GM23338 (cell line): Measurements from ENCODE around the gene KLHL26. TPM values are rescaled to one million over a fixed set of nuclear protein-coding genes. Genes with fewer than 3 reads are reported as not detected.

ENCODE experiments used
- ATAC-seq: fragments of 200-7000 bp; cut with Tn5 transposase; 3 replicates; pipeline ENCODE4 v1.9.1; 2020
- DNase-seq: peaks from one replicate; pipeline ENCODE4 v3.0.0-alpha.2; 2015; ENCODE audit warnings: low spot score
- H2AFZ ChIP-seq: fragments of 200-600 bp; sonication (generic); 2 replicates; pipeline ENCODE4 v1.8.0; 2016; ENCODE audit warnings: antibody characterized with exemption, mild to moderate bottlenecking, moderate library complexity
- H3F3A ChIP-seq: fragments of 200-600 bp; sonication (generic); replicated peaks from 2 replicates; pipeline ENCODE4 v1.8.0; 2017; ENCODE audit warnings: antibody characterized with exemption, mixed run types, low read depth
- H3K27ac ChIP-seq: fragments of 200-600 bp; sonication (generic); 2 replicates; pipeline ENCODE4 v1.6.1; 2016; ENCODE audit warnings: low read depth
- H3K27me3 ChIP-seq: fragments of 200-600 bp; sonication (generic); 2 replicates; pipeline ENCODE4 v1.8.0; 2016; ENCODE audit warnings: mild to moderate bottlenecking, mixed run types, moderate library complexity; ENCODE audit not compliant: insufficient read depth
- H3K36me3 ChIP-seq: fragments of 200-600 bp; sonication (generic); 2 replicates; pipeline ENCODE4 v1.8.0; 2016; ENCODE audit warnings: mild to moderate bottlenecking; ENCODE audit not compliant: insufficient read depth
- H3K4me1 ChIP-seq: fragments of 200-600 bp; sonication (generic); 2 replicates; pipeline ENCODE4 v1.8.0; 2016; ENCODE audit warnings: mild to moderate bottlenecking, moderate library complexity; ENCODE audit not compliant: insufficient read depth
- H3K4me2 ChIP-seq: fragments of 200-600 bp; sonication (generic); 2 replicates; pipeline ENCODE4 v1.7.1; 2017; ENCODE audit warnings: mixed run types
- H3K4me3 ChIP-seq: fragments of 200-600 bp; sonication (generic); 2 replicates; pipeline ENCODE4 v1.6.1; 2016; ENCODE audit warnings: mixed run types
- H3K79me2 ChIP-seq: fragments of 200-600 bp; sonication (generic); replicated peaks from 2 replicates; pipeline ENCODE4 v1.8.0; 2017; ENCODE audit warnings: mild to moderate bottlenecking; ENCODE audit not compliant: insufficient read depth
- H3K9me2 ChIP-seq: fragments of 200-600 bp; sonication (generic); 2 replicates; pipeline ENCODE4 v1.8.0; 2017; ENCODE audit not compliant: insufficient read depth
- H4K20me1 ChIP-seq: fragments of 200-600 bp; sonication (generic); replicated peaks from 2 replicates; pipeline ENCODE4 v1.8.0; 2017; ENCODE audit warnings: mild to moderate bottlenecking; ENCODE audit not compliant: insufficient read depth
- H3K27ac Mint-ChIP-seq: 2 replicates; pipeline ENCODE4 v1.8.0; 2020; ENCODE audit warnings: inconsistent platforms, mild to moderate bottlenecking, moderate library complexity, mixed read lengths
- H3K27me3 Mint-ChIP-seq: 3 replicates; pipeline ENCODE4 v1.8.0; 2022; ENCODE audit warnings: low read depth, mild to moderate bottlenecking, moderate library complexity, mixed read lengths, inconsistent platforms; ENCODE audit not compliant: insufficient read depth, poor library complexity
- H3K36me3 Mint-ChIP-seq: 3 replicates; pipeline ENCODE4 v1.8.0; 2021; ENCODE audit warnings: low read depth, mild to moderate bottlenecking, inconsistent platforms, moderate library complexity, mixed read lengths
- H3K4me1 Mint-ChIP-seq: 3 replicates; pipeline ENCODE4 v1.8.0; 2020; ENCODE audit warnings: mild to moderate bottlenecking, inconsistent platforms, mixed read lengths
- H3K4me3 Mint-ChIP-seq: 3 replicates; pipeline ENCODE4 v1.8.0; 2021; ENCODE audit warnings: moderate library complexity, mild to moderate bottlenecking, inconsistent platforms, mixed read lengths
- H3K9me3 Mint-ChIP-seq: 3 replicates; pipeline ENCODE4 v1.8.0; 2020; ENCODE audit warnings: moderate library complexity, mild to moderate bottlenecking, inconsistent platforms, mixed read lengths
- EZH2 ChIP-seq: fragments of 200-600 bp; sonication (generic); IDR thresholded peaks from one replicate; pipeline ENCODE4 v1.8.0; 2017; ENCODE audit warnings: antibody characterized with exemption, mild to moderate bottlenecking, low read depth; ENCODE audit not compliant: unreplicated experiment
- EZH2phosphoT487 ChIP-seq: fragments of 200-600 bp; sonication (generic); IDR thresholded peaks from one replicate; pipeline ENCODE4 v1.8.1; 2018; ENCODE audit warnings: antibody characterized with exemption; ENCODE audit not compliant: unreplicated experiment
- JUNB ChIP-seq: IDR thresholded peaks from one replicate; pipeline ENCODE4 v1.6.1; 2016; ENCODE audit warnings: antibody characterized with exemption; ENCODE audit not compliant: unreplicated experiment
- NANOG ChIP-seq: IDR thresholded peaks from 2 replicates; pipeline ENCODE4 v1.6.1; 2016; ENCODE audit warnings: antibody characterized with exemption, borderline replicate concordance
- POLR2AphosphoS5 ChIP-seq: IDR thresholded peaks from 2 replicates; pipeline ENCODE4 v1.6.1; 2016; ENCODE audit warnings: antibody characterized with exemption, low read depth
- REST ChIP-seq: IDR thresholded peaks from one replicate; pipeline ENCODE4 v1.6.1; 2018; ENCODE audit warnings: antibody characterized with exemption; ENCODE audit not compliant: unreplicated experiment
- STAT1 ChIP-seq: IDR thresholded peaks from one replicate; pipeline ENCODE4 v1.6.1; 2016; ENCODE audit warnings: antibody characterized with exemption; ENCODE audit not compliant: unreplicated experiment
- ZNF114 ChIP-seq: fragments of 250-450 bp; sonication (Bioruptor Pico); IDR thresholded peaks from 2 replicates; pipeline ENCODE4 v1.5.0; 2020; ENCODE audit warnings: mild to moderate bottlenecking, moderate library complexity
- ZNF331 ChIP-seq: fragments of 250-450 bp; sonication (Bioruptor Pico); IDR thresholded peaks from 2 replicates; pipeline ENCODE4 v1.5.0; 2020; ENCODE audit warnings: low read depth, mild to moderate bottlenecking, moderate library complexity
- ZNF462 ChIP-seq: fragments of 250-450 bp; sonication (Bioruptor Pico); IDR thresholded peaks from 2 replicates; pipeline ENCODE4 v1.5.0; 2020; ENCODE audit warnings: mild to moderate bottlenecking, moderate library complexity
- polyA plus RNA-seq: library from polyadenylated mRNA; unstranded; fragments of >200 nt; fragmentation: Nextera tagmentation; extraction: Ambion mirVana; gene quantifications from 2 replicates; pipeline ENCODE4 v1.2.1, GENCODE V29; 2016
- total RNA-seq: library from RNA; depleted of rRNA; stranded (reverse); fragments of >200 nt; shearing (Covaris generic); gene quantifications from 2 replicates; pipeline ENCODE4 v1.2.3, GENCODE V29; 2014

Gene KLHL26
- total and polyA plus RNA-seq, 2 experiments from 2014 or later: 3.6 to 11.2 TPM

- Mint-ChIP-seq H3K9me3 (no peaks in the 10 kb centered on the region), H3K4me1 (peaks cover 6% of the 10 kb centered on the region; the same call in 2 of the 3 replicates), H3K27ac (no peak overlapping the region), H3K36me3 (no peaks in the 10 kb centered on the region; the same call in 2 of the 3 replicates), H3K27me3 (peaks cover 15% of the 10 kb centered on the region), H3K4me3 (no peak overlapping the region)
- ATAC-seq (no peak), DNase-seq (no peak)
- Histone ChIP-seq H4K20me1 (no peaks in the 10 kb centered on the region; the same call in 1 of the 2 replicates), H3K27me3 (no peaks in the 10 kb centered on the region), H3K36me3 (no peaks in the 10 kb centered on the region), H3K79me2 (peaks cover 61% of the 10 kb centered on the region), H3K4me2 (no peak overlapping the region), H3K4me3 (no peak overlapping the region), H3K9me2 (no peaks in the 10 kb centered on the region), H3F3A (0 out of 2 replicates have a peak, but pooled peaks cover 3% of the 10 kb centered on the region), H3K4me1 (peaks cover 7% of the 10 kb centered on the region; the same call in 1 of the 2 replicates), H2AFZ (no peak overlapping the region), H3K27ac (no peak overlapping the region)
- TF ChIP-seq JUNB: no peak
- TF ChIP-seq ZNF331 (CRISPR knock-in tag): no peak
- TF ChIP-seq ZNF462 (CRISPR knock-in tag): no peak
- no peak for TF ChIP-seq STAT1
- no peak for TF ChIP-seq EZH2phosphoT487
These were observed 51.1 kb downstream of the KLHL26 start for GRCh38 chr19:18687740-18688465.

- no peak overlapping the region for H3K4me2 ChIP-seq
- Mint-ChIP-seq H3K27me3 (peaks cover 16% of the 10 kb centered on the region), H3K4me1 (peaks cover 17% of the 10 kb centered on the region), H3K9me3 (no peaks in the 10 kb centered on the region), H3K36me3 (no peaks in the 10 kb centered on the region), H3K27ac (no peak overlapping the region), H3K4me3 (no peak overlapping the region)
- no peaks in the 10 kb centered on the region for H3K27me3 ChIP-seq
- no peak overlapping the region for H3K4me3 ChIP-seq
- H3F3A ChIP-seq: peaks cover 12% of the 10 kb centered on the region
- H3K9me2 ChIP-seq: no peaks in the 10 kb centered on the region
- H3K4me1 ChIP-seq: peaks cover 9% of the 10 kb centered on the region
- no peak overlapping the region for H3K27ac ChIP-seq
- no peak overlapping the region for H2AFZ ChIP-seq
- peaks cover 21% of the 10 kb centered on the region for H3K79me2 ChIP-seq
- no peak for DNase-seq
- H4K20me1 ChIP-seq: peaks cover 20% of the 10 kb centered on the region; the same call in 1 of the 2 replicates
- ATAC-seq: no peak
- H3K36me3 ChIP-seq: no peaks in the 10 kb centered on the region
- TF ChIP-seq STAT1: no peak
- TF ChIP-seq REST: no peak
- TF ChIP-seq JUNB: no peak
- no peak for TF ChIP-seq EZH2phosphoT487
- TF ChIP-seq EZH2: no peak
- TF ChIP-seq NANOG: no peak
- TF ChIP-seq POLR2AphosphoS5: no peak
- TF ChIP-seq ZNF114: no peak
- no peak for TF ChIP-seq ZNF331 (CRISPR knock-in tag)
These were observed 59.2 kb downstream of the KLHL26 start for GRCh38 chr19:18696023-18696422.
